ENCODE results near the gene STIM2. TPM values are rescaled to one million over a fixed set of nuclear protein-coding genes. Genes with fewer than 3 reads are reported as not detected.
A peak's percentile ranks its signal among the peaks of the same experiment; 100 is the strongest.

Gene STIM2
- total and polyA plus RNA-seq, 2 donors (not counting 1 experiment from before 2014, with no cell fraction given): 48.6 to 96.0 TPM

- no peak overlapping the region for H3K27ac Mint-ChIP-seq
- ChIA-PET CTCF (interaction anchor here (1.9 to 3.0 kb wide), 4 partner anchors 8 to 138 kb away, joined by 6 to 13 read pairs (median 8); partner anchors contain the start of gene STIM2), POLR2A (no interaction called here)
These were observed 139.0 kb downstream of the STIM2 start for GRCh38 chr4:26999689-27000088.

DNA sequence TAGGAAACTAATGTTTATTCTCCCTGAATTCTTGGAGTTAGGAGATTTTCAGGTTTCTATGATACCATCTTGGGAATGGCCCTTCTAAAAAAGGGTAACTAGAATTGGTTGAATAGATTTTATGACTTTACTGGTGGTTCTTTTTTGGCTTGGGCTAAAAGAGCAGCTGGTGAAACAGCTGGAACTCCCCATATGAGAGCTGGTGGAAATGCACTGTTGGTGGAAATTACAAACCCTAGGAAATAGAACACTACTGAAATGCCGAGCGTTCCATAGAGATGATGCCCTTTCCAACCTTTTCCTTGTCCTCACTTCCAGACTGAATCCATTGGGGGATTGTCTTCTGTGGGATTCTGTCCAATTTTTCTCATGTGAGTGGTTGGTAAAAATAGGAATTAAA lies 139.5 kb downstream of the STIM2 start:
- Mint-ChIP-seq H3K27me3 (no peaks in the 10 kb centered on the region), H3K4me3 (no peak overlapping the region), H3K27ac (peak overlapping the region; percentile 6), H3K4me1 (peaks cover 30% of the 10 kb centered on the region), H3K9me3 (ENCODE audit: insufficient read depth) (no peaks in the 10 kb centered on the region)
- Histone ChIP-seq H3K79me2 (ENCODE audit: control insufficient read depth, insufficient read depth, low read length) (peaks cover 17% of the 10 kb centered on the region), H2AFZ (ENCODE audit: insufficient read depth, low read depth, low read length, poor library complexity, severe bottlenecking) (no peak overlapping the region), H3K9ac (ENCODE audit: low read length) (no peak overlapping the region), H3K36me3 (replicated peaks in 1 of 2; ENCODE audit: control extremely low read depth in 1 of 2, control insufficient read depth in 1 of 2, extremely low read depth in 1 of 2, insufficient read depth in 2 of 2, low read length in 1 of 2) (peaks cover 2 to 31% of the 10 kb centered on the region in 2 experiments), H3K4me2 (replicated peaks; ENCODE audit: low read depth, low read length, poor library complexity, severe bottlenecking) (no peak overlapping the region), H3K27ac (ENCODE audit: low read length in 2 of 2) (no peak overlapping the region), H3K4me3 (ENCODE audit: control extremely low read depth in 1 of 5, extremely low read depth in 1 of 5, insufficient read depth in 1 of 5, low read depth in 2 of 5, low read length in 4 of 5) (no peak overlapping the region), H4K20me1 (ENCODE audit: control insufficient read depth, insufficient read depth, low read length, poor library complexity, severe bottlenecking) (no peaks in the 10 kb centered on the region), H3K27me3 (replicated peaks in 1 of 4; ENCODE audit: control extremely low read depth in 1 of 4, control insufficient read depth in 3 of 4, insufficient read depth in 4 of 4, low read length in 3 of 4) (no peaks in the 10 kb centered on the region), H3K4me1 (ENCODE audit: control insufficient read depth in 2 of 2, insufficient read depth in 2 of 2, low read length in 2 of 2) (peaks cover 17 to 19% of the 10 kb centered on the region in 2 donors), H3K9me3 (ENCODE audit: control extremely low read depth in 1 of 3, control insufficient read depth in 2 of 3, insufficient read depth in 1 of 3, low read length in 2 of 3) (no peaks in the 10 kb centered on the region)
- POLR2A ChIA-PET: no interaction called here
- no CpG with 5 or more reads among the region's 2 CpGs for WGBS (ENCODE audit: insufficient coverage)
- CTCF ChIA-PET: interaction anchor here (1.0 to 3.0 kb wide), 8 partner anchors 8 to 172 kb away, joined by 3 to 13 read pairs (median 7); partner anchors contain the start of gene STIM2
- ATAC-seq (ENCODE audit: low read depth) (no peak), DNase-seq (no peak)
- TF ChIP-seq CTCF (IDR thresholded peaks at IDR 0.05) (no peak), EZH2 (IDR thresholded peaks at IDR 0.05; ENCODE audit: borderline replicate concordance, insufficient read depth, low read depth, low read length, poor library complexity, severe bottlenecking) (no peak)
- intact Hi-C loops (cut with micrococcal nuclease): no loop called here

More at GRCh38 chr4:26999689-27000088, 139.0 kb downstream of the STIM2 start:
- Histone ChIP-seq H2AFZ (ENCODE audit: insufficient read depth, low read depth, low read length, poor library complexity, severe bottlenecking) (no peak overlapping the region), H3K4me2 (replicated peaks; ENCODE audit: low read depth, low read length, poor library complexity, severe bottlenecking) (no peak overlapping the region), H3K27ac (ENCODE audit: low read length in 2 of 2) (no peak overlapping the region), H3K9ac (ENCODE audit: low read length) (no peak overlapping the region), H3K9me3 (ENCODE audit: control extremely low read depth in 1 of 3, control insufficient read depth in 2 of 3, insufficient read depth in 1 of 3, low read length in 2 of 3) (no peaks in the 10 kb centered on the region), H3K27me3 (replicated peaks in 1 of 4; ENCODE audit: control extremely low read depth in 1 of 4, control insufficient read depth in 3 of 4, insufficient read depth in 4 of 4, low read length in 3 of 4) (no peaks in the 10 kb centered on the region), H3K36me3 (replicated peaks in 1 of 2; ENCODE audit: control extremely low read depth in 1 of 2, control insufficient read depth in 1 of 2, extremely low read depth in 1 of 2, insufficient read depth in 2 of 2, low read length in 1 of 2) (peaks cover 2 to 30% of the 10 kb centered on the region in 2 experiments), H3K4me3 (ENCODE audit: control extremely low read depth in 1 of 5, extremely low read depth in 1 of 5, insufficient read depth in 1 of 5, low read depth in 2 of 5, low read length in 4 of 5) (no peak overlapping the region), H3K79me2 (ENCODE audit: control insufficient read depth, insufficient read depth, low read length) (peaks cover 17% of the 10 kb centered on the region), H3K4me1 (ENCODE audit: control insufficient read depth in 2 of 2, insufficient read depth in 2 of 2, low read length in 2 of 2) (peaks cover 20 to 23% of the 10 kb centered on the region in 2 donors), H4K20me1 (ENCODE audit: control insufficient read depth, insufficient read depth, low read length, poor library complexity, severe bottlenecking) (no peaks in the 10 kb centered on the region)
- intact Hi-C loops (cut with micrococcal nuclease): loop anchor here (10.0 kb wide), 1 partner anchor 1765 kb away; the partner anchor contains the start of gene PI4K2B
- H3K27me3 Mint-ChIP-seq: no peaks in the 10 kb centered on the region
- peaks cover 30% of the 10 kb centered on the region for H3K4me1 Mint-ChIP-seq
- no peak overlapping the region for H3K4me3 Mint-ChIP-seq
- TF ChIP-seq EZH2 (IDR thresholded peaks at IDR 0.05; ENCODE audit: borderline replicate concordance, insufficient read depth, low read depth, low read length, poor library complexity, severe bottlenecking) (no peak), CTCF (IDR thresholded peaks at IDR 0.05) (no peak)
- DNase-seq (no peak), ATAC-seq (ENCODE audit: low read depth) (no peak)
- H3K9me3 Mint-ChIP-seq (ENCODE audit: insufficient read depth): no peaks in the 10 kb centered on the region

All from B cell (primary cell).